Parathyroid adenoma (tissue), 2 donors: ENCODE measurements around the gene PTGES.

Experiments used
- H2AFZ ChIP-seq: fragments of 300-600 bp; sonication (generic); one replicate; pipeline ENCODE4 v1.7.0; 2017; ENCODE audit warnings: antibody characterized with exemption, mild to moderate bottlenecking
- H3K27ac ChIP-seq: fragments of 300-600 bp; sonication (generic); one replicate; pipeline ENCODE4 v1.7.0; 2017
- H3K27me3 ChIP-seq: fragments of 300-600 bp; sonication (generic); one replicate; pipeline ENCODE4 v1.7.0; 2017; ENCODE audit warnings: low read length; ENCODE audit not compliant: control insufficient read depth, insufficient read depth
- H3K36me3 ChIP-seq: fragments of 300-600 bp; sonication (generic); one replicate; pipeline ENCODE4 v1.7.0; 2017; ENCODE audit warnings: low read length; ENCODE audit not compliant: control insufficient read depth, insufficient read depth
- H3K4me1 ChIP-seq: fragments of 300-600 bp; sonication (generic); one replicate; pipeline ENCODE4 v1.7.0; 2017; ENCODE audit warnings: control low read depth
- H3K4me2 ChIP-seq: fragments of 300-600 bp; sonication (generic); one replicate; pipeline ENCODE4 v1.7.0; 2017; ENCODE audit warnings: low read length
- H3K4me3 ChIP-seq: fragments of 300-600 bp; sonication (generic); one replicate; pipeline ENCODE4 v1.7.0; 2017; ENCODE audit warnings: low read depth, low read length
- H3K79me2 ChIP-seq: fragments of 300-600 bp; sonication (generic); one replicate; pipeline ENCODE4 v1.7.0; 2017; ENCODE audit warnings: control low read depth
- H3K9ac ChIP-seq: fragments of 300-600 bp; sonication (generic); one replicate; pipeline ENCODE4 v1.7.0; 2017; ENCODE audit warnings: mild to moderate bottlenecking
- H3K9me3 ChIP-seq: fragments of 300-600 bp; sonication (generic); one replicate; pipeline ENCODE4 v1.7.0; 2017; ENCODE audit warnings: low read length; ENCODE audit not compliant: control insufficient read depth
- TF ChIP-seq, protein P1 (sequence below): fragments of 300-600 bp; sonication (generic); IDR thresholded peaks from one replicate; pipeline ENCODE4 v1.7.0; 2017; ENCODE audit warnings: antibody characterized with exemption, mild to moderate bottlenecking
- donor health status: primary hyperparathyroidism.

The PTGES gene

DNA sequence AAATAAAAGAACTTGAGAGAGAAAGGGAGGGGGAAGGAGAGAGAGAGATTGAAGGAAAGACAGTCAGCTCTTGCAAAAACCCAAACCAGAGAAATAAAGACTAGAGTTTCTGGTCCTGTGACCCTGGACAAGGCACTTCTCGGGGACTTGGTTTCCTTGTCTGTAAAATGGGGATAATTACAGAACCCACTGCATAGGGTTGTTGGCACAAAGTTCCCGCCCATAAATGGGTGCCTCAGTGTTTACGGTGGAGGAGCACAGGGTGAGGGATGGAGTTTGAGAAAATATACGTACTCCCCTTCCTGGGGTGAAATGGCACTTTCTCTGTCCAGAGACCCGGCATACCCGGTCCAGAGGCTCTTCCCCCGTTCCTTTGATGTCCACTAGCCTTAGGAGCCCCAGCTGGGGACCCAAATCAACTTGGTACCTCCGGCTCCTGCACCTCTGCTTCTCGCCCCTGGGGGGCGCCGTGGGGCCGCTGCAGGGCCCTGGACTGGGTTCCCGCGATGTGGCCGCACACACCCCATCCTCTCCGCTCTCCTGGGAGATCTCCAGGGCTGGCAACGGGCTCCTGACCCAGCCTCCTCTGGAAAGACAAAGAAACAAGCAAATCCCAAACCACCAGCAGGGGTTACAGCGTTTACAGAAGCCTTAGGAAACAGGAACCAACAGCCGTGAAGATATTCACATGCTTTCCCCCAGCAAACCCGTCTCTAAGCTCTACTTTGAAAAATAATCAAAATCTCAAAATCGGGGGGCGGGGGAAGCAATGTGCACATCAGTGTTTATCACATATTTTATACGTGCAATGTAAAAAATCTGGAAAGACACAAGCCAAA, 26.3 kb downstream of the PTGES start:
- Histone ChIP-seq H3K9me3 (no peaks in the 10 kb centered on the region), H3K4me1 (no peaks in the 10 kb centered on the region), H3K4me2 (peak overlapping the region; percentile 38), H3K9ac (no peak overlapping the region), H2AFZ (peak overlapping the region; percentile 50), H3K27me3 (no peaks in the 10 kb centered on the region), H3K79me2 (no peaks in the 10 kb centered on the region), H3K36me3 (no peaks in the 10 kb centered on the region), H3K4me3 (no peak overlapping the region), H3K27ac (no peak overlapping the region)
- TF ChIP-seq, protein P1, sequence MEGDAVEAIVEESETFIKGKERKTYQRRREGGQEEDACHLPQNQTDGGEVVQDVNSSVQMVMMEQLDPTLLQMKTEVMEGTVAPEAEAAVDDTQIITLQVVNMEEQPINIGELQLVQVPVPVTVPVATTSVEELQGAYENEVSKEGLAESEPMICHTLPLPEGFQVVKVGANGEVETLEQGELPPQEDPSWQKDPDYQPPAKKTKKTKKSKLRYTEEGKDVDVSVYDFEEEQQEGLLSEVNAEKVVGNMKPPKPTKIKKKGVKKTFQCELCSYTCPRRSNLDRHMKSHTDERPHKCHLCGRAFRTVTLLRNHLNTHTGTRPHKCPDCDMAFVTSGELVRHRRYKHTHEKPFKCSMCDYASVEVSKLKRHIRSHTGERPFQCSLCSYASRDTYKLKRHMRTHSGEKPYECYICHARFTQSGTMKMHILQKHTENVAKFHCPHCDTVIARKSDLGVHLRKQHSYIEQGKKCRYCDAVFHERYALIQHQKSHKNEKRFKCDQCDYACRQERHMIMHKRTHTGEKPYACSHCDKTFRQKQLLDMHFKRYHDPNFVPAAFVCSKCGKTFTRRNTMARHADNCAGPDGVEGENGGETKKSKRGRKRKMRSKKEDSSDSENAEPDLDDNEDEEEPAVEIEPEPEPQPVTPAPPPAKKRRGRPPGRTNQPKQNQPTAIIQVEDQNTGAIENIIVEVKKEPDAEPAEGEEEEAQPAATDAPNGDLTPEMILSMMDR: peak; percentile 71

DNA sequence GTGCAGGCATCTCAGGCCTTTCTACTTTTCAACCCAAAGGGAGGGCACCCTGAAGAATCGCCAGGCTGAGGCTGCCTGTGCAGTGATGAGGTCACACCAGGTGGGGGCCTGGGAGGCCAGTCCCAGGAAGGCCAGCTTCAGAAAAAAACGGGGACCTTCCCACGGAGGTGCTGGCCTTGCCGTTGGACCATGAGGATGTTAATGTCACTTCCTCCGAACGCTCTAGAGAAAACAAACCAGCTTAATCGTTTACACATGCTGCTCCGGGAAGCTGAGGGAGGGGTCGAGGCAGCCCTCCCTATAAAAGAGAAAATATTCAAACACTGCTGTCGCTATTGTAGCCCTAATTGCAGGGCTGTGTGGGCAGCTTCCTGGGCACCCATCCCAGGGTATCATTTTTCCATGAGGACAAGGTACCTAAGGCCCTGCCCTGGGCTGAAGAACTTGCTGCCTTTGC, 27.0 kb downstream of the PTGES start:
- TF ChIP-seq, protein P1: no peak
- no peaks in the 10 kb centered on the region for H3K36me3 ChIP-seq
- no peak overlapping the region for H3K4me3 ChIP-seq
- no peaks in the 10 kb centered on the region for H3K27me3 ChIP-seq
- H3K79me2 ChIP-seq: no peaks in the 10 kb centered on the region
- H3K27ac ChIP-seq: no peak overlapping the region
- H2AFZ ChIP-seq: no peak overlapping the region
- H3K9me3 ChIP-seq: no peaks in the 10 kb centered on the region
- H3K9ac ChIP-seq: no peak overlapping the region
- no peaks in the 10 kb centered on the region for H3K4me1 ChIP-seq
- no peak overlapping the region for H3K4me2 ChIP-seq

DNA sequence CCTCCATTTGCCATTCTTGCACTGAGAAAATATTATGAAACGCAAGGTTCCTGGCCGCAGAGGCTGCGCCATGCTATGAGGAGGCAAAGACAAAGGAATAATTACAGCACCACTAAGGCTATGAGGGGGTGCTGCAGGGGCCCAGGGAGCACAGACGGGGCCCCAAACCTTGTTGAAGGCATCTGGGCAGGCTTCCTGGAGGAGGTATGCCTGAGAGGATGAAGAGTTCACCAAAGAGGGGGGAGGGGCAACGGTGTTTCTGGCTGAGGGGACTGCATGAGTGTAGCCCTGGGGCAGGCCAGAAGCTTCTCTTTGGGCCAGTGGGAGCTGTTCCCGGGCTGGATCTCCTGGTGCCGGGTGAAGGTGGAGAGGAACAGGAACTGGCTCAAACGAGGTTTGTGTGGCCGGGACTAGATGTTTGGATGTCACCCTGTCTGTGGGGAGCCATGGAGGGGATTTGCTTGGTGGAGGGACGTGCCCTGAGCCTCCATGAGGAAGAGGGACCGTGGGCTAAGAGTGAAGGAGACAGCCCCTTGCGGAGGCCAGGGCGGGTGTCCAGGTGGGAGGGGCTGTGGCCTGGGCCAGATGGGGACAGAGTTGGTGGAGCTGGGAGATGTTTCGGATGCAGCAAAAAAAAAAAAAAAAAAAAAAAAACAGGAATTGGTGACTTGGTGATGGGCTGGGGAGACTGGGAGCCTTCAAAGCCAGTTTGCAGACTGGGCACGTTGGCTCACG, 28.2 kb downstream of the PTGES start:
- H3K27ac ChIP-seq: no peak overlapping the region

DNA sequence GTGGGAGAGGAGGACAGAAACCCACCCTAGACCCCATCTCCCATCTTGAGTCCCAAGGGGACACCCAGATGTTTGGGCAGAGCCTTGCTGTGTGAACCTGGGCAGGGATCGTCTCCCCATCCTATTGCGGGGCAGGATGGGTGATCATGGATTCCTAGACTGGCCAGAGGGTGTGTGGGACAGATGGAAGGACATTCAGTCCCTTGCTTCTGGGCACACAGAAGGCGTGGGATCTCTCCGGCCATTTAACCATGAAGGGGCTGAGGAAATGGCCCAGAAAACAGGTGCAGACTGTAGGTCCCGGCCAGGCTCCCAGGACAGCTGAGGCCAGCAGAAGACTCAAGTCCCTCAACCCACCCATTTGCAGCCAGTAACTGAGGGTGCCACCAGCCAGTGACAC, 29.9 kb downstream of the PTGES start:
- Histone ChIP-seq H3K9me3 (no peaks in the 10 kb centered on the region), H3K4me2 (no peak overlapping the region), H3K36me3 (no peaks in the 10 kb centered on the region), H2AFZ (no peak overlapping the region), H3K27me3 (no peaks in the 10 kb centered on the region), H3K79me2 (no peaks in the 10 kb centered on the region), H3K27ac (no peak overlapping the region), H3K4me1 (no peaks in the 10 kb centered on the region), H3K4me3 (no peak overlapping the region), H3K9ac (no peak overlapping the region)
- TF ChIP-seq, protein P1: no peak

More for the DNA sequence above, 28.2 kb downstream of the PTGES start:
- no peaks in the 10 kb centered on the region for H3K4me1 ChIP-seq
- no peaks in the 10 kb centered on the region for H3K36me3 ChIP-seq
- no peaks in the 10 kb centered on the region for H3K9me3 ChIP-seq
- H3K4me3 ChIP-seq: no peak overlapping the region
- no peak overlapping the region for H2AFZ ChIP-seq
- H3K79me2 ChIP-seq: no peaks in the 10 kb centered on the region
- TF ChIP-seq, protein P1: no peak
- no peak overlapping the region for H3K4me2 ChIP-seq
- no peak overlapping the region for H3K9ac ChIP-seq
- H3K27me3 ChIP-seq: no peaks in the 10 kb centered on the region
